H1 (cell line): Measurements from ENCODE around the gene NRXN3. TPM values are rescaled to one million over a fixed set of nuclear protein-coding genes. Genes with fewer than 3 reads are reported as not detected.

Source experiments
- CTCF ChIA-PET: fragments of 300-600 bp; sonication (Branson Sonifier 250); formaldehyde crosslinking; loops from one replicate; lab custom pipeline; 2021; ENCODE audit not compliant: partially characterized antibody; lab: Charles Lee
- POLR2A ChIA-PET: fragments of 300-600 bp; sonication (Branson Sonifier 250); formaldehyde crosslinking; loops from one replicate; lab custom pipeline; 2021; ENCODE audit warnings: inconsistent platforms; ENCODE audit not compliant: partially characterized antibody; lab: Charles Lee
- DNase-seq, 2 experiments: peaks; one replicate each; pipeline versions ENCODE4 v3.0.0 to v3.0.0-alpha.2; 2010 to 2022; ENCODE audit warnings: low spot score in 2 of 2, low read depth in 1 of 2, mixed read lengths in 1 of 2
- FAIRE-seq: peaks from 2 replicates; lab custom pipeline; 2011; peaks lifted over from hg19 to GRCh38; lab: Jason Lieb, UNC
- H2AFZ ChIP-seq: 2 replicates; pipeline ENCODE4 v1.8.1; 2012; ENCODE audit warnings: low read length, inconsistent platforms
- H2AK5ac ChIP-seq: 2 replicates; pipeline ENCODE4 v1.6.1; 2013; ENCODE audit warnings: low read depth, low read length
- H2BK120ac ChIP-seq: replicated peaks from 2 replicates; pipeline ENCODE3; 2013; ENCODE audit warnings: low read depth, low read length, inconsistent platforms
- H2BK12ac ChIP-seq: 2 replicates; pipeline ENCODE4 v1.6.1; 2013; ENCODE audit warnings: low read depth, low read length
- H2BK15ac ChIP-seq: 2 replicates; pipeline ENCODE4 v1.6.1; 2013; ENCODE audit warnings: low read length
- H2BK20ac ChIP-seq: 2 replicates; pipeline ENCODE4 v1.6.1; 2013; ENCODE audit warnings: low read length
- H2BK5ac ChIP-seq: 2 replicates; pipeline ENCODE4 v1.6.1; 2013; ENCODE audit warnings: low read depth, low read length
- H3K14ac ChIP-seq: 2 replicates; pipeline ENCODE4 v1.6.1; 2013; ENCODE audit warnings: inconsistent platforms; ENCODE audit not compliant: insufficient read length
- H3K18ac ChIP-seq: 2 replicates; pipeline ENCODE4 v1.6.1; 2013; ENCODE audit warnings: low read length; ENCODE audit errors: extremely low read depth
- H3K23ac ChIP-seq: 2 replicates; pipeline ENCODE4 v1.6.1; 2013; ENCODE audit warnings: inconsistent platforms; ENCODE audit not compliant: insufficient read length
- H3K23me2 ChIP-seq: 2 replicates; pipeline ENCODE4 v1.6.1; 2013; ENCODE audit warnings: low read depth, low read length
- H3K27ac ChIP-seq: 2 replicates; pipeline ENCODE4 v1.6.1; 2011; ENCODE audit warnings: low read depth, low read length, inconsistent platforms
- H3K27me3 ChIP-seq, 4 experiments: replicated peaks in 1 of 4; 1 replicate in 1 of 4; 2 replicates in 3 of 4; pipeline versions ENCODE4 v1.6.1 to v1.8.1; 2011 to 2013; ENCODE audit warnings: low read length in 3 of 4, mild to moderate bottlenecking in 3 of 4, inconsistent platforms in 2 of 4, mixed read lengths in 2 of 4, moderate library complexity in 1 of 4; ENCODE audit not compliant: control insufficient read depth in 3 of 4, insufficient read depth in 3 of 4; ENCODE audit errors: extremely low read depth in 1 of 4
- H3K36me3 ChIP-seq, 4 experiments: 2 replicates each; pipeline versions ENCODE4 v1.6.1 to v1.8.1; 2011 to 2013; ENCODE audit warnings: mild to moderate bottlenecking in 4 of 4, low read length in 3 of 4, moderate library complexity in 2 of 4, control low read depth in 1 of 4, inconsistent platforms in 1 of 4; ENCODE audit not compliant: insufficient read depth in 4 of 4, control insufficient read depth in 2 of 4
- H3K4ac ChIP-seq: replicated peaks from 2 replicates; pipeline ENCODE3; 2013; ENCODE audit warnings: low read length, low read depth, mixed read lengths, inconsistent platforms; ENCODE audit not compliant: insufficient read length
- H3K4me1 ChIP-seq, 4 experiments: replicated peaks in 1 of 4; 1 replicate in 1 of 4; 2 replicates in 3 of 4; pipeline versions ENCODE4 v1.6.1 to v1.8.1; 2011 to 2013; ENCODE audit warnings: low read length in 3 of 4, inconsistent platforms in 2 of 4, mixed read lengths in 1 of 4; ENCODE audit not compliant: insufficient read depth in 4 of 4, control insufficient read depth in 3 of 4
- H3K4me2 ChIP-seq, 2 experiments: 2 replicates each; pipeline versions ENCODE4 v1.6.1 to v1.8.1; 2011 to 2013; ENCODE audit warnings: low read depth in 2 of 2, low read length in 2 of 2, control low read depth in 1 of 2, inconsistent platforms in 1 of 2, mild to moderate bottlenecking in 1 of 2; ENCODE audit not compliant: insufficient read depth in 1 of 2
- H3K4me3 ChIP-seq, 4 experiments: fragments of 200-600, 300-600 bp in 1 of 4; sonication (generic), shearing (Covaris generic), sonication (Bioruptor Twin) in 1 of 4; 2 replicates each; pipeline versions ENCODE4 v1.5.1 to v1.8.1; 2011 to 2016; ENCODE audit warnings: low read length in 4 of 4, low read depth in 3 of 4, control low read depth in 2 of 4, inconsistent platforms in 2 of 4, mild to moderate bottlenecking in 2 of 4, mixed read lengths in 1 of 4, moderate library complexity in 1 of 4; ENCODE audit not compliant: insufficient read depth in 2 of 4; ENCODE audit errors: extremely low read depth in 1 of 4
- H3K56ac ChIP-seq: replicated peaks from 2 replicates; pipeline ENCODE3; 2013; ENCODE audit warnings: low read depth, mild to moderate bottlenecking, mixed read lengths, low read length, inconsistent platforms; ENCODE audit not compliant: insufficient read length
- H3K79me1 ChIP-seq: 2 replicates; pipeline ENCODE4 v1.6.1; 2013; ENCODE audit warnings: low read depth, low read length, control low read depth
- H3K79me2 ChIP-seq, 2 experiments: 2 replicates each; pipeline versions ENCODE4 v1.6.1 to v1.8.1; 2012 to 2013; ENCODE audit warnings: low read length in 2 of 2, mild to moderate bottlenecking in 2 of 2, inconsistent platforms in 1 of 2; ENCODE audit not compliant: insufficient read depth in 2 of 2, control insufficient read depth in 1 of 2
- H3K9ac ChIP-seq, 4 experiments: replicated peaks in 1 of 4; 1 replicate in 1 of 4; 2 replicates in 3 of 4; pipeline versions ENCODE4 v1.6.1 to v1.8.1; 2011 to 2013; ENCODE audit warnings: low read depth in 3 of 4, low read length in 3 of 4, control low read depth in 2 of 4, mild to moderate bottlenecking in 2 of 4, moderate library complexity in 2 of 4, inconsistent platforms in 1 of 4; ENCODE audit errors: extremely low read depth in 1 of 4
- H3K9me3 ChIP-seq, 2 experiments: 2 replicates each; pipeline versions ENCODE4 v1.6.1 to v1.8.1; 2012 to 2013; ENCODE audit warnings: mild to moderate bottlenecking in 2 of 2, moderate library complexity in 2 of 2, control low read depth in 1 of 2, inconsistent platforms in 1 of 2, low read depth in 1 of 2, low read length in 1 of 2, mixed read lengths in 1 of 2; ENCODE audit not compliant: insufficient read depth in 2 of 2
- H4K20me1 ChIP-seq, 2 experiments: replicated peaks in 1 of 2; 2 replicates each; pipeline versions ENCODE3 to v1.8.1; 2011 to 2013; ENCODE audit warnings: inconsistent platforms in 2 of 2, low read length in 2 of 2, mild to moderate bottlenecking in 1 of 2; ENCODE audit not compliant: insufficient read depth in 2 of 2, control insufficient read depth in 1 of 2
- H4K5ac ChIP-seq: 2 replicates; pipeline ENCODE4 v1.6.1; 2013; ENCODE audit warnings: low read length, low read depth, mixed read lengths, inconsistent platforms; ENCODE audit not compliant: insufficient read length
- H4K8ac ChIP-seq: 2 replicates; pipeline ENCODE4 v1.8.0; 2013; ENCODE audit warnings: mild to moderate bottlenecking, moderate library complexity, low read length, inconsistent platforms; ENCODE audit not compliant: insufficient read depth; ENCODE audit errors: extremely low read depth
- H4K91ac ChIP-seq: replicated peaks from 2 replicates; pipeline ENCODE3; 2013; ENCODE audit warnings: low read length, mixed read lengths, inconsistent platforms; ENCODE audit not compliant: insufficient read length
- BCL11A ChIP-seq, 2 experiments: IDR thresholded peaks; one replicate each; pipeline ENCODE4 v1.6.1; 2011; ENCODE audit warnings: low read depth in 2 of 2, low read length in 2 of 2, mild to moderate bottlenecking in 2 of 2
- CBX5 ChIP-seq: fragments of 300-800, 300-1000 bp; sonication (generic); IDR thresholded peaks from 2 replicates; pipeline ENCODE4 v1.7.1; 2016; ENCODE audit warnings: antibody characterized with exemption, low read length, low read depth
- CHD2 ChIP-seq: IDR thresholded peaks from 2 replicates; pipeline ENCODE4 v1.6.1; 2012; ENCODE audit warnings: low read length, improper control_type of control experiment
- EP300 ChIP-seq, 2 experiments: IDR thresholded peaks; 1 replicate in 1 of 2; 2 replicates in 1 of 2; pipeline ENCODE4 v1.6.1; 2011 to 2012; ENCODE audit warnings: low read depth in 2 of 2, low read length in 2 of 2, mild to moderate bottlenecking in 2 of 2, borderline replicate concordance in 1 of 2, inconsistent platforms in 1 of 2, moderate library complexity in 1 of 2
- JUN ChIP-seq: IDR thresholded peaks from 2 replicates; pipeline ENCODE4 v1.6.1; 2011; ENCODE audit warnings: low read depth, mild to moderate bottlenecking, improper control_type of control experiment, low read length
- KDM4A ChIP-seq: IDR thresholded peaks from one replicate; pipeline ENCODE4 v1.7.1; 2012; ENCODE audit warnings: low read depth, mild to moderate bottlenecking, moderate library complexity, low read length, inconsistent platforms; ENCODE audit not compliant: severe bottlenecking
- POU5F1 ChIP-seq: IDR thresholded peaks from 2 replicates; pipeline ENCODE4 v1.6.1; 2011; ENCODE audit warnings: low read depth, mild to moderate bottlenecking, low read length, moderate library complexity
- RFX5 ChIP-seq: IDR thresholded peaks from 2 replicates; pipeline ENCODE4 v1.6.1; 2011; ENCODE audit warnings: low read depth, low read length, improper control_type of control experiment, borderline replicate concordance
- SP4 ChIP-seq: IDR thresholded peaks from 2 replicates; pipeline ENCODE4 v1.6.1; 2012; ENCODE audit warnings: low read length, inconsistent platforms
- TCF12 ChIP-seq: IDR thresholded peaks from 2 replicates; pipeline ENCODE4 v1.6.1; 2011; ENCODE audit warnings: low read depth, mild to moderate bottlenecking, low read length
- WGBS, 2 experiments: shearing (Covaris generic) in 1 of 2; methylation state at CpG; one replicate each; pipeline versions ENCODE4 v1.1.6 to v1.1.7; 2013 to 2015; ENCODE audit warnings: low lambda C conversion rate in 2 of 2, mixed read lengths in 2 of 2, inconsistent platforms in 1 of 2, low coverage in 1 of 2, missing lambda C conversion rate in 1 of 2; ENCODE audit not compliant: insufficient replicate concordance in 2 of 2, insufficient coverage in 1 of 2, insufficient read length in 1 of 2; ENCODE audit errors: extremely low coverage in 1 of 2, missing lambda C conversion rate in 1 of 2; 5-methylcytosine and 5-hydroxymethylcytosine counted together
- polyA plus RNA-seq, 7 experiments: library from polyadenylated mRNA; depleted of rRNA in 3 of 7; stranded (reverse) in 5 of 7; unstranded in 2 of 7; fragments of >200 nt in 5 of 7; fragments of 200-250 nt in 2 of 7; gene quantifications; 1 replicate in 5 of 7; 2 replicates in 1 of 7; 4 replicates in 1 of 7; pipeline versions ENCODE4 v1.2.1 to v1.2.3, GENCODE V29; 2011 to 2013; ENCODE audit warnings: missing spikeins in 2 of 7, mixed read lengths in 2 of 7
- total RNA-seq: library from RNA; stranded (reverse); fragmentation: NEBNext Ultra II Directional; extraction: Animal tissue kit (Norgen Biotek cat#: 25700); gene quantifications from 2 replicates; pipeline ENCODE4 v1.2.1, GENCODE V29; 2021

Gene NRXN3
- total and polyA plus RNA-seq, 2 of the 8 experiments (the other 6 are each of a cell fraction or from before 2014, with no cell fraction given): 2.6 to 4.1 TPM

- Histone ChIP-seq H4K5ac (no peak overlapping the region), H3K36me3 (no peaks in the 10 kb centered on the region), H4K8ac (no peak overlapping the region), H2AK5ac (no peak overlapping the region), H3K4me2 (no peak overlapping the region), H2BK120ac (no peak overlapping the region), H3K14ac (no peak overlapping the region), H3K79me2 (no peaks in the 10 kb centered on the region), H3K79me1 (no peaks in the 10 kb centered on the region), H3K9ac (no peak overlapping the region), H3K27ac (no peak overlapping the region), H3K4me3 (no peak overlapping the region), H3K56ac (no peak overlapping the region), H2BK15ac (no peak overlapping the region), H2BK20ac (no peak overlapping the region), H3K23ac (no peak overlapping the region), H3K18ac (no peak overlapping the region), H3K4me1 (peaks cover 0 to 4% (median 1%) of the 10 kb centered on the region in 4 experiments; a peak in 2 of 7 replicates), H4K91ac (no peak overlapping the region), H4K20me1 (no peaks in the 10 kb centered on the region), H3K27me3 (no peaks in the 10 kb centered on the region), H2BK5ac (no peak overlapping the region), H3K23me2 (no peaks in the 10 kb centered on the region), H2BK12ac (no peak overlapping the region), H2AFZ (no peak overlapping the region), H3K9me3 (no peaks in the 10 kb centered on the region), H3K4ac (no peak overlapping the region)
- FAIRE-seq (no peak), DNase-seq (no peak)
- WGBS, 2 experiments: 82% methylated on average over 4 of the region's 4 CpGs; no CpG with 5 or more reads in 1 of the 2 experiments
- TF ChIP-seq CHD2: no peak
- no peak for TF ChIP-seq EP300 (IDR thresholded peaks at IDR 0.05; ENCODE audit: borderline replicate concordance in 1 of 2, low read depth in 2 of 2, low read length in 2 of 2)
- TF ChIP-seq POU5F1: no peak
- TF ChIP-seq JUN: no peak
- no peak for TF ChIP-seq TCF12
- no peak for TF ChIP-seq SP4
- no peak for TF ChIP-seq BCL11A (IDR thresholded peaks at IDR 0.05; ENCODE audit: low read depth in 2 of 2, low read length in 2 of 2)
- TF ChIP-seq CBX5: no peak
- no peak for TF ChIP-seq RFX5
- no peak for TF ChIP-seq KDM4A
- ChIA-PET POLR2A (no interaction called here), CTCF (interaction anchor here (0.6 to 4.5 kb wide), 8 partner anchors 8 to 101 kb away, joined by 3 to 34 read pairs (median 6); no protein-coding TSS in a partner anchor)
Measured at GRCh38 chr14:78857974-78858373, 687.8 kb downstream of the NRXN3 start.
